H9 (cell line): ENCODE measurements around the gene PXDN. TPM values are rescaled to one million over a fixed set of nuclear protein-coding genes. Genes with fewer than 3 reads are reported as not detected.
A peak's percentile ranks its signal among the peaks of the same experiment; 100 is the strongest.

Experiments used
- DNase-seq: peaks from one replicate; pipeline ENCODE4 v3.0.0-alpha.2; 2017
- H2AFZ ChIP-seq: one replicate; pipeline ENCODE4 v1.6.1; 2013; ENCODE audit warnings: mild to moderate bottlenecking, low read length, control low read depth, moderate library complexity
- H2AK5ac ChIP-seq: 2 replicates; pipeline ENCODE4 v1.6.1; 2013; ENCODE audit warnings: low read length, control low read depth, mixed read lengths; ENCODE audit not compliant: insufficient read length
- H2BK120ac ChIP-seq: one replicate; pipeline ENCODE4 v1.6.1; 2013; ENCODE audit warnings: low read depth, mild to moderate bottlenecking, low read length, control low read depth, inconsistent platforms; ENCODE audit not compliant: poor library complexity, severe bottlenecking
- H2BK12ac ChIP-seq: 2 replicates; pipeline ENCODE4 v1.6.1; 2013; ENCODE audit warnings: low read length, control low read depth, mixed read lengths, low read depth; ENCODE audit not compliant: insufficient read length
- H2BK15ac ChIP-seq: 2 replicates; pipeline ENCODE4 v1.6.1; 2013; ENCODE audit warnings: low read depth, low read length, control low read depth
- H2BK20ac ChIP-seq: one replicate; pipeline ENCODE4 v1.6.1; 2013; ENCODE audit warnings: low read depth, mild to moderate bottlenecking, low read length, control low read depth, inconsistent platforms; ENCODE audit not compliant: poor library complexity, severe bottlenecking
- H2BK5ac ChIP-seq: 2 replicates; pipeline ENCODE4 v1.6.1; 2013; ENCODE audit warnings: low read length, control low read depth, mixed read lengths; ENCODE audit not compliant: insufficient read length
- H3K14ac ChIP-seq: 2 replicates; pipeline ENCODE4 v1.6.1; 2013; ENCODE audit warnings: low read length, control low read depth; ENCODE audit not compliant: insufficient read depth
- H3K18ac ChIP-seq: 2 replicates; pipeline ENCODE4 v1.6.1; 2013; ENCODE audit warnings: low read depth, mild to moderate bottlenecking, mixed read lengths, low read length, control low read depth; ENCODE audit not compliant: insufficient read length
- H3K23ac ChIP-seq: 2 replicates; pipeline ENCODE4 v1.6.1; 2013; ENCODE audit warnings: low read length, control low read depth, mixed read lengths, low read depth; ENCODE audit not compliant: insufficient read length
- H3K23me2 ChIP-seq: 2 replicates; pipeline ENCODE4 v1.6.1; 2013; ENCODE audit warnings: low read depth, mild to moderate bottlenecking, mixed read lengths, low read length, control low read depth; ENCODE audit not compliant: insufficient read length, poor library complexity, severe bottlenecking
- H3K27ac ChIP-seq: 2 replicates; pipeline ENCODE4 v1.5.1; 2013; ENCODE audit warnings: low read length, control low read depth, mixed read lengths, low read depth; ENCODE audit not compliant: insufficient read length
- H3K27me3 ChIP-seq: 2 replicates; pipeline ENCODE4 v1.6.1; 2013; ENCODE audit warnings: low read length, control low read depth, inconsistent platforms; ENCODE audit not compliant: insufficient read depth
- H3K4ac ChIP-seq: 2 replicates; pipeline ENCODE4 v1.6.1; 2013; ENCODE audit warnings: low read depth, mild to moderate bottlenecking, control low read depth, inconsistent platforms, low read length, moderate library complexity
- H3K4me1 ChIP-seq: 2 replicates; pipeline ENCODE4 v1.6.1; 2013; ENCODE audit warnings: low read length, control low read depth, inconsistent platforms; ENCODE audit not compliant: insufficient read depth
- H3K4me2 ChIP-seq: 2 replicates; pipeline ENCODE4 v1.6.1; 2013; ENCODE audit warnings: low read length, control low read depth, mixed read lengths; ENCODE audit not compliant: insufficient read length, insufficient read depth
- H3K56ac ChIP-seq: 2 replicates; pipeline ENCODE4 v1.6.1; 2013; ENCODE audit warnings: low read depth, mild to moderate bottlenecking, mixed read lengths, low read length, control low read depth; ENCODE audit not compliant: insufficient read length
- H3K79me1 ChIP-seq: 2 replicates; pipeline ENCODE4 v1.6.1; 2013; ENCODE audit warnings: low read depth, mild to moderate bottlenecking, moderate library complexity, low read length, control low read depth, inconsistent platforms; ENCODE audit not compliant: insufficient read depth, poor library complexity, severe bottlenecking
- H3K79me2 ChIP-seq: 2 replicates; pipeline ENCODE4 v1.6.1; 2013; ENCODE audit warnings: low read length, control low read depth, inconsistent platforms; ENCODE audit not compliant: insufficient read depth
- H3K9ac ChIP-seq: 2 replicates; pipeline ENCODE4 v1.6.1; 2013; ENCODE audit warnings: low read length, control low read depth, mixed read lengths; ENCODE audit not compliant: insufficient read length; ENCODE audit errors: extremely low read depth
- H3K9me3 ChIP-seq: one replicate; pipeline ENCODE4 v1.6.1; 2013; ENCODE audit warnings: low read depth, low read length, inconsistent platforms; ENCODE audit not compliant: control insufficient read depth
- H3T11ph ChIP-seq: one replicate; pipeline ENCODE4 v1.6.1; 2013; ENCODE audit warnings: mild to moderate bottlenecking, low read length, control low read depth, inconsistent platforms
- H4K20me1 ChIP-seq: one replicate; pipeline ENCODE4 v1.6.1; 2013; ENCODE audit not compliant: control insufficient read depth, insufficient read length, insufficient read depth
- H4K5ac ChIP-seq: 2 replicates; pipeline ENCODE4 v1.6.1; 2013; ENCODE audit warnings: low read depth, mild to moderate bottlenecking, mixed read lengths, low read length, control low read depth; ENCODE audit not compliant: insufficient read length
- H4K8ac ChIP-seq: replicated peaks from 2 replicates; pipeline ENCODE4 v1.6.1; 2013; ENCODE audit warnings: low read length, control low read depth, mixed read lengths, low read depth; ENCODE audit not compliant: insufficient read length
- H4K91ac ChIP-seq: 2 replicates; pipeline ENCODE4 v1.6.1; 2013; ENCODE audit warnings: low read depth, mild to moderate bottlenecking, moderate library complexity, mixed read lengths, low read length, control low read depth; ENCODE audit not compliant: insufficient read length
- H3K27ac Mint-ChIP-seq, 3 experiments: 2 replicates in 2 of 3; 3 replicates in 1 of 3; pipeline ENCODE4 v1.8.0; 2020 to 2021; ENCODE audit warnings: mixed read lengths in 3 of 3, mild to moderate bottlenecking in 1 of 3, moderate library complexity in 1 of 3
- H3K27me3 Mint-ChIP-seq: 2 replicates; pipeline ENCODE4 v1.8.0; 2021; ENCODE audit warnings: low read depth, mild to moderate bottlenecking, moderate library complexity, mixed read lengths
- H3K36me3 Mint-ChIP-seq, 3 experiments: 2 replicates in 2 of 3; 3 replicates in 1 of 3; pipeline ENCODE4 v1.8.0; 2020 to 2021; ENCODE audit warnings: low read depth in 3 of 3, mixed read lengths in 3 of 3; ENCODE audit not compliant: insufficient read depth in 1 of 3
- H3K4me1 Mint-ChIP-seq, 2 experiments: 2 replicates each; pipeline ENCODE4 v1.8.0; 2020; ENCODE audit warnings: mixed read lengths in 2 of 2
- H3K4me3 Mint-ChIP-seq, 2 experiments: 2 replicates in 1 of 2; 3 replicates in 1 of 2; pipeline ENCODE4 v1.8.0; 2020 to 2021; ENCODE audit warnings: mild to moderate bottlenecking in 2 of 2, mixed read lengths in 2 of 2, moderate library complexity in 1 of 2
- H3K9me3 Mint-ChIP-seq, 2 experiments: 2 replicates in 1 of 2; 3 replicates in 1 of 2; pipeline ENCODE4 v1.8.0; 2020; ENCODE audit warnings: mild to moderate bottlenecking in 2 of 2, mixed read lengths in 2 of 2, moderate library complexity in 1 of 2
- CTCF ChIP-seq: fragments of 200-600 bp; sonication (generic); conservative IDR thresholded peaks from 3 replicates; pipeline ENCODE4 v1.8.0; 2021; ENCODE audit warnings: antibody characterized with exemption, mild to moderate bottlenecking
- WGBS: extraction: QIAGEN DNeasy Blood & Tissue Kit; methylation state at CpG from one replicate; pipeline ENCODE4 v1.1.7; 2013; ENCODE audit warnings: missing lambda C conversion rate, low lambda C conversion rate, mixed read lengths; ENCODE audit not compliant: insufficient read length; ENCODE audit errors: extremely low coverage; 5-methylcytosine and 5-hydroxymethylcytosine counted together
- total RNA-seq: library from RNA; stranded (reverse); gene quantifications from 2 replicates; pipeline ENCODE4 v1.2.1, GENCODE V29; 2021

The PXDN gene
- total RNA-seq, 1 experiment from 2014 or later: 146 TPM

DNA sequence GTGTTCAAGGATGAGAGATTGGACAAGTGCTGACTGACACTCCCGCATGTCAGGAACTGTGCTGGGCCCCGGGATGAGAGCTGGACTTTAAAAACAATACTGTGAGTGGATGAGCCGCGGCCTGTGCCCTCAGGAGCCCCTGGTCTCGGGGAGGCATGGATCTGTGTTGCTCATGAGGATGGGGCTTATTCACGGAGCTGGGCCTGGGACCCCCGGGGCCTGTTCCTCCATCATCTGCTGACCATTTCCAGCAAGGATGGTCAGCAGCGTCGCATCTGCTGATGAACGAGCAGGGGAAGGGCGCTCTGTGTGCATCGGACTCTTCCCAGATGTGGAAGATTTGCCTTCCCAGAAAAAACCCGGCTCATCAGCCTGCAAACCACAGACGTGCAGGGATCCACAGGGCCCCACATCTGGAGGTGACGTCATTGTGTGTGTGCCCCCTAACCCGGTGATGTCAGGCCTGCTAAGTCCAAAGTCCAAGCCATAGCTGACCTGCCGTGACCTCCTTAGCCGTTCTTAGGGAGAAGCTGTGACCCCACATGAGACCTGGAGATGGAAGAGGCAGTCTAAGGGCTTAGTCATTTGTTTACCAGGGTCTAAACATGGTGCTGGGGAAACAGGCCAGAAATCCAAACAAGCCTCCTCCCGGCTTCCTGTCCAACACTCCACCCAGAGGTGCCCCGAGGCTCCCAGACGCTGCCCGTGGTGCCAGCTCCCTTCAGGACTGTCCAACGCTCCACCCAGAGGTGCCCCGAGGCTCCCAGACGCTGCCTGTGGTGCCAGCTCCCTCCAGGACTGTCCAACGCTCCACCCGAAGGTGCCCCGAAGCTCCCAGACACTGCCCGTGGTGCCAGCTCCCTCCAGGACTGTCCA lies 143.9 kb downstream of the PXDN start:
- Histone ChIP-seq H3K9ac (no peak overlapping the region), H2AFZ (no peak overlapping the region), H3K4me2 (no peak overlapping the region), H2BK15ac (no peak overlapping the region), H3K4ac (no peak overlapping the region), H3K4me1 (peaks cover 2% of the 10 kb centered on the region; the same call in 1 of the 2 replicates), H3T11ph (no peak overlapping the region), H4K20me1 (no peaks in the 10 kb centered on the region), H3K27ac (no peak overlapping the region), H3K23me2 (no peaks in the 10 kb centered on the region), H4K8ac (no peak overlapping the region), H4K5ac (no peak overlapping the region), H3K18ac (no peak overlapping the region), H4K91ac (no peak overlapping the region), H2BK20ac (no peak overlapping the region), H3K79me2 (no peaks in the 10 kb centered on the region; the same call in 1 of the 2 replicates), H3K14ac (no peak overlapping the region), H3K27me3 (no peaks in the 10 kb centered on the region), H2AK5ac (no peak overlapping the region), H3K56ac (no peak overlapping the region), H3K23ac (no peak overlapping the region), H2BK12ac (no peak overlapping the region), H3K79me1 (no peaks in the 10 kb centered on the region), H3K9me3 (no peaks in the 10 kb centered on the region), H2BK120ac (no peak overlapping the region), H2BK5ac (no peak overlapping the region)
- Mint-ChIP-seq H3K27ac (peak overlapping the region in 1 of 3 experiments; percentile 78; a peak in 2 of 7 replicates), H3K9me3 (no peaks in the 10 kb centered on the region), H3K4me3 (no peak overlapping the region), H3K36me3 (no peaks in the 10 kb centered on the region), H3K4me1 (0 out of 4 replicates have a peak, but pooled peaks cover 0 to 3% of the 10 kb centered on the region in 2 experiments), H3K27me3 (no peaks in the 10 kb centered on the region)
- TF ChIP-seq CTCF: no peak
- no peak for DNase-seq
- WGBS: no CpG with 5 or more reads among the region's 29 CpGs
